A673 (cell line): ENCODE results near the gene EEF1B2.

Experiments
- CTCF ChIP-seq: fragments of 300-800, 200-600 bp; sonication (generic); conservative IDR thresholded peaks from 2 replicates; pipeline ENCODE4 v1.5.1; 2017; ENCODE audit warnings: low read depth, mild to moderate bottlenecking, antibody characterized with exemption, low read length, moderate library complexity, mixed read lengths
- EZH2 ChIP-seq: fragments of 200-600 bp; sonication (generic); IDR thresholded peaks from 2 replicates; pipeline ENCODE4 v1.6.1; 2017; ENCODE audit warnings: borderline replicate concordance, low read depth, mild to moderate bottlenecking, mixed read lengths, antibody characterized with exemption, low read length; ENCODE audit not compliant: poor library complexity, severe bottlenecking

DNA sequence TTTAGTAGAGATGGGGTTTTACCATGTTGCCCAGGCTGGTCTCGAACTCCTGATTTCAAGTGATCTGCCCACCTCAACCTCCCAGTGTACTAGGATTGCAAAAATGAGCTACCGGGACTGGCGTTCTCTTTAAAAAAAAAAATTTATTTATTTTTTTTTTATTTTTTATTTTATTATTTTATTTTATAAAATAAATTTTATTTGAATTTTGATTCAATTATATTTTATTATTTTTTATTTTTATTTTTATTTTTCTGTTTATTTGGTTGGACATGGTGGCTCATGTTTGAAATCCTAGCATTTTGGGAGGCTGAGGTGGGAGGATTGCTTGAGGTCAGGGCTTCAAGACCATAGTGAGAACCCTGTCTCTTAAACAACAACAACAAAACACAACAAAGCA is 32.5 kb downstream of the EEF1B2 start:
- no peak for TF ChIP-seq CTCF
- no peak for TF ChIP-seq EZH2
